Stomach smooth muscle (tissue), 2 donors: ENCODE measurements around the gene PDE4C.

Experiments
- H3K27ac ChIP-seq: one replicate; pipeline ENCODE4 v1.7.0; 2013; ENCODE audit warnings: mild to moderate bottlenecking, low read length, inconsistent platforms
- H3K27me3 ChIP-seq, 2 donors: one replicate each; pipeline ENCODE4 v1.7.0; 2013; ENCODE audit warnings: low read length in 2 of 2; ENCODE audit not compliant: insufficient read depth in 2 of 2, control insufficient read depth in 1 of 2
- H3K36me3 ChIP-seq, 2 donors: one replicate each; pipeline ENCODE4 v1.7.0; 2013; ENCODE audit warnings: low read length in 2 of 2; ENCODE audit not compliant: control insufficient read depth in 2 of 2, insufficient read depth in 2 of 2
- H3K4me1 ChIP-seq: one replicate; pipeline ENCODE4 v1.7.0; 2013; ENCODE audit warnings: low read length; ENCODE audit not compliant: control insufficient read depth, insufficient read depth
- H3K4me3 ChIP-seq, 2 donors: one replicate each; pipeline ENCODE4 v1.7.0; 2013; ENCODE audit warnings: low read length in 2 of 2
- H3K9ac ChIP-seq, 2 donors: one replicate each; pipeline ENCODE4 v1.7.0; 2013; ENCODE audit warnings: low read length in 2 of 2, mild to moderate bottlenecking in 1 of 2
- H3K9me3 ChIP-seq, 2 donors: one replicate each; pipeline ENCODE4 v1.7.0; 2013; ENCODE audit warnings: low read length in 2 of 2; ENCODE audit not compliant: control insufficient read depth in 2 of 2
- donor health status: healthy.
- donor health status: Pancreatic carcinoma.

Gene PDE4C

DNA sequence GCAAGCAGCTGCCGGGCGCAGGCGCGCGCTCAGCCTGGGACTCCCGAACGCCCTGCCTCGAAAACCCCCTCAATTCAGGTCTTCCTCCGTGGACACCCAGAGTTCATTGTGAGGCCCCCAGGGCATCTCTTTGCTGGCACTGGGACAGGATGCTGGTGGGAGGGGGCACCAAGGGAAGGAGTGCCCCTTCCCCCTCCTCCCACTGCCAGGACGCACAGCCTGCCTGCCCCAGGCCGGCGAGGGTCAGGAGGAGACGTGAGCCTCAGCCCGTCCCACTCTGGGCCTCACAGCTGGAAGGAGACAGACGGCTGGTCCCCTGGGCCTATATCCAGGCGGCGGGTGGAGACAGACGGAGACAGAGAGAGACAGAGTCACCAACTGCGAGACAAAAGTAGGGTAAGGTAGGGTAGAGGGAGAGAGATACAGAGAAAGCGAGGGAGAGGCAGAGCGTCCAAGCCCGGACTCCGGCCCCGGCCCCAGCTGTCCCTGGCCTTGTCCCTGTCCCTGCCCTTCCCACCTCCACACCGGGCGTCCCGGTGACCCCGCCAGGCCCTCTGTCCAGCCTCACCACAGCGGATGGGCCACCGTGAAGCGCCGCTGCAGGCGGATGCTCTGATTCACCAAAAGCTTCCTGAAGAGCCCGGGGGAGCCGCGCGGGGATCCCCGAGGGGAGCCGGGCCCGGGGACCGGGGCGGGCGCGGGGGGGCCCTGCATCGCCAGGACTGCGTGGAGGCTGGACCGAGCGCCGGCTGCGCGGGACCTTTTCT is at the start of gene PDE4C:
PDE4C (minus strand) TSS at position 737 of the 767 bp plus-strand sequence; CDS start at position 714, 23 bp downstream.
- H3K4me1 ChIP-seq, result peaks cover 32% of the 10 kb centered on the region
- peak within 1 kb of the TSS; percentile 11 to 79 for H3K4me3 ChIP-seq
- peak within 1 kb of the TSS; percentile 47 to 58 for H3K9ac ChIP-seq
- peak within 1 kb of the TSS; percentile 78 for H3K27ac ChIP-seq
- H3K36me3 ChIP-seq, result no peaks in the 10 kb centered on the region
- H3K27me3 ChIP-seq, result peaks cover 23% of the 10 kb centered on the region in 2 donors
- no peaks in the 10 kb centered on the region for H3K9me3 ChIP-seq

- no peaks in the 10 kb centered on the region for H3K9me3 ChIP-seq
- peaks cover 44% of the 10 kb centered on the region for H3K4me1 ChIP-seq
- no peaks in the 10 kb centered on the region for H3K27me3 ChIP-seq
- peak overlapping the region; percentile 44 to 60 for H3K4me3 ChIP-seq
- H3K36me3 ChIP-seq, result peaks cover 7 to 9% of the 10 kb centered on the region in 2 donors
- peak overlapping the region; percentile 80 for H3K27ac ChIP-seq
- peak overlapping the region; percentile 51 to 63 for H3K9ac ChIP-seq
Measured at GRCh38 chr19:18274781-18275356, 48.6 kb upstream of the PDE4C start.

DNA sequence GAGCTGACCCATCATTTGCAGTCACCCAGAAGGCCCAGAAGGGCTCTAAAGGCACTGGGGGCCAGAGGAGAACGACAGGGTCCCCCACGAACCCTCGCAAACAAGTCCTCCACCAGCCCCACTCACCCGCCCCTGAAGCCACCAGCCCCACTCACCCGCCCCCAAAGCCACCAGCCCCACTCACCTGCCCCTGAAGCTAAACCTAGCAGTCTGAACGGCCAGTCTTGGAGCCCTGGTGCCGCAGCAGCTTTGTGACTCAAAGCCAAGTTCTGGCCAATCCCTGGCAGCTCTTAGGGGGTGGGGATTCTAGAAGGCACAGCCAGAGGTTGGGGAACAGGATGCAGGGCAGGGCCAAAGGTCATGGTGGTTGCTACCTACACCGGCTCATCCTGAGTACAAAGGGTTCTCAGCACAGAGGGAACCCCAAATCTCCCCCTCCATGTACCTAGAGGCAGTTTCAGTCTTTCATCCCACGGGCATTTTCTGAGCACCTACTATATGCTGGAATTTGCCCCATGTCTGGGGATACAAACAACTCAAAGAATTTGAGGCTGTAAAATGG is 48.1 kb upstream of the PDE4C start, which contains the start of gene IQCN:
IQCN (minus strand) TSS at position 234 of the 562 bp plus-strand sequence. CDS start 4,974 bp downstream, outside the sequence.
- Histone ChIP-seq H3K9ac (peak within 1 kb of the TSS; percentile 51 to 63), H3K4me3 (peak within 1 kb of the TSS; percentile 44 to 60), H3K4me1 (peaks cover 43% of the 10 kb centered on the region)

GRCh38 chr19:18273561-18274218 is 47.5 kb upstream of the PDE4C start:
- no peaks in the 10 kb centered on the region for H3K9me3 ChIP-seq
- no peaks in the 10 kb centered on the region for H3K27me3 ChIP-seq
- H3K27ac ChIP-seq, result peak overlapping the region; percentile 80
- H3K9ac ChIP-seq, result no peak overlapping the region
- no peak overlapping the region for H3K4me3 ChIP-seq
- H3K4me1 ChIP-seq, result peaks cover 37% of the 10 kb centered on the region
- H3K36me3 ChIP-seq, result peaks cover 2 to 5% of the 10 kb centered on the region in 2 donors

More for the DNA sequence above, 48.1 kb upstream of the PDE4C start, which contains the start of gene IQCN:
- Histone ChIP-seq H3K27me3 (no peaks in the 10 kb centered on the region), H3K9me3 (no peaks in the 10 kb centered on the region), H3K36me3 (peaks cover 7 to 9% of the 10 kb centered on the region in 2 donors), H3K27ac (peak within 1 kb of the TSS; percentile 80)

GRCh38 chr19:18271433-18271841 is 45.2 kb upstream of the PDE4C start:
- H3K36me3 ChIP-seq, result peaks cover 10 to 11% of the 10 kb centered on the region in 2 donors
- H3K9me3 ChIP-seq, result no peaks in the 10 kb centered on the region
- no peaks in the 10 kb centered on the region for H3K27me3 ChIP-seq
- peaks cover 22% of the 10 kb centered on the region for H3K4me1 ChIP-seq
- H3K4me3 ChIP-seq, result no peak overlapping the region
- H3K27ac ChIP-seq, result no peak overlapping the region
- no peak overlapping the region for H3K9ac ChIP-seq

DNA sequence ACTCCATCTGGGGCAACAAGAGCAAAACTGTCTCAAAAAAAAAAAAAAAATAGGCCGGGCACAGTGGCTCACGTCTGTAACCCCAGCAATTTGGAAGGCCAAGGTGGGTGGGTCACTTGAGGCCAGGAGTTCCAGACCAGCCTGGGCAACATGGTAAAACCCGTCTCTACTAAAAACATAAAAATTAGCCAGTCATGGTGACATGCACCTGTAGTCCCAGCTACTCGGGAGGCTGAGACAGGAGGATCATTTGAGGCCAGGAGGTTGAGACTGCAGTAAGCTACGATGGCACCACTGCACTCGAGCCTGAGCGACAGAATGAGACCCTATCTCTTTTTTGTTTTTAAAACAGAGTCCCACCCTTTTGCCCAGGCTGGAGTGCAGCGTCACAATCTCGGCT is 44.1 kb upstream of the PDE4C start:
- peaks cover 15% of the 10 kb centered on the region for H3K4me1 ChIP-seq
- peaks cover 20% of the 10 kb centered on the region in 2 donors for H3K36me3 ChIP-seq
- no peak overlapping the region for H3K27ac ChIP-seq

DNA sequence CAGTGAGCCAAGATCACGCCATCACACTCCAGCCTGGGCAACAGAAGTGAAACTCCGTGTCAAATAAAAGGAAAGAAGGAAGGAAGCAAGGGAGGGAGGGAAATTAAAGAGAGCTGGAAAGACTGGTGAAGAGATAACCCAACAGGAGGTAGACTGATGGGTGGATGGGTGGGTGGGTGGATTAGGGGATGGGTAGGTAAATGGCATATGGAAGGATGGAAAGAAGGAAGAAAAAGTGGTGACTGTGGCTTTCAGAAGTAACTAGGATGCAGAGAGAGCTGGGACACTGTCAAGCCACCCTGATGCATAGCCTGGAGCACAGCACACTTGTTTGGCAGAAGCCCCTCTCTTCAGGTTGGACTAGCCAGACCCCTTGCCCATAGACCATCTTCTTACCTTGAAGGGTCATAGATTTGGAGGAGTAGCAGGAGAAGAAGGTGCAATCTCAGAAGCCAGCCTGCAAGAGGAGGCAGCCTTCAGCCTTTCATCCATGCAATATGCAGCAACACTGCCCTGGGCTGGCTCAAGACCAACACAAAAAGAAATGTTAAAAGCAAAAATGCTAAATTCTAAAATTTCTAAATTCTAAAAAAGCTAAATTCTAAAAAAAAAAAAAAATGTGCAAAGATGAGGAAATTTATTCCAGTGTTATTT is 43.0 kb upstream of the PDE4C start:
- no peaks in the 10 kb centered on the region for H3K9me3 ChIP-seq
- H3K36me3 ChIP-seq, result peaks cover 25 to 26% of the 10 kb centered on the region in 2 donors
- no peak overlapping the region for H3K9ac ChIP-seq
- no peak overlapping the region for H3K4me3 ChIP-seq
- no peak overlapping the region for H3K27ac ChIP-seq
- H3K4me1 ChIP-seq, result peaks cover 4% of the 10 kb centered on the region
- H3K27me3 ChIP-seq, result no peaks in the 10 kb centered on the region

More for the DNA sequence above, 44.1 kb upstream of the PDE4C start:
- H3K27me3 ChIP-seq, result no peaks in the 10 kb centered on the region
- H3K4me3 ChIP-seq, result no peak overlapping the region
- H3K9me3 ChIP-seq, result no peaks in the 10 kb centered on the region
- no peak overlapping the region for H3K9ac ChIP-seq

DNA sequence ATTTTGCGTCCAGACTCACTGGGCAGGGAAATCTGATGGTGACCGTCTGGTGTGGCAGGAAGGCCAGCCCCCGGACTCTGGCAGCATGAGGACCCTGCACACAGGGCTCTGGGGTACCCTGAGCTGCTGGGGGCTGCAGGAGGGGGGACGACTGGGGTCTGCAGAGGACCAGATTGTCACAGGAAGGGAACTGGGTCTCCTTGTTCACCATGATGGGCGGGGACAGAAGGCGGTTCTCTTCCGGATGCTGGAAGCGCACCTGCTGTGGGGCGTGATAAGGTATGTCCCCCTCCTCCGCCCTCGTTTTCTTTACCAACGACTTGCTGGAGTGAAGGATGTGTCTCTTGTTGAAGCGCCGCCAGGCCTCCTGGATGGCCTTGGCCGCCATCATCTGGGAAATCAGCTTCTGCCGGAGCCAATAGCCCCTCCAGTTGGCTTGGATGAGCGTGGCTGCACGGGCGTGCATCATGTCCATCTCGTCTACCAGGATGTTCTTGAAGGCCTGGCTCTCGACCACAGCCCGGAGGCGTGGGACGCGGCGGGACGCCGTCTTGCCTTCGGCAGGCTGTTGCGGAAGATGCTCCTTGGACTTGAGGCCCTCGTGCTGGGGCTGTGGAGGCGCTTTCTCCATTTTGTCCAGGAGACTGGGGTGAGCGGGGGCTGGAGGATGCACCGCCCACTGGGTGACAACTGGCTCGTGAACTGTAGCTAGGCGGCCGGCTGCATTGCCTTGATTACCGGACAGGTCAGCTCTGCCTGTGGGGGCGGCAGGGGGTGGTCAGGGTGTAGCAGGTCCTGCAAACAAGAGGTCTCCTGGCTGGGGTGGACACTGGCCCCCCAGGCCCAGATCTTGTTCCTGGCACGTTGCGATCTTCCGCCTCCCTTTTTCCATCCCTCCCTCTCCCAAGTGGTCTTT is 40.8 kb upstream of the PDE4C start:
- H3K36me3 ChIP-seq, result peaks cover 25 to 26% of the 10 kb centered on the region in 2 donors
- no peak overlapping the region for H3K27ac ChIP-seq
- no peaks in the 10 kb centered on the region for H3K9me3 ChIP-seq
- no peak overlapping the region for H3K4me3 ChIP-seq
- no peaks in the 10 kb centered on the region for H3K4me1 ChIP-seq
- H3K9ac ChIP-seq, result no peak overlapping the region
- H3K27me3 ChIP-seq, result no peaks in the 10 kb centered on the region

DNA sequence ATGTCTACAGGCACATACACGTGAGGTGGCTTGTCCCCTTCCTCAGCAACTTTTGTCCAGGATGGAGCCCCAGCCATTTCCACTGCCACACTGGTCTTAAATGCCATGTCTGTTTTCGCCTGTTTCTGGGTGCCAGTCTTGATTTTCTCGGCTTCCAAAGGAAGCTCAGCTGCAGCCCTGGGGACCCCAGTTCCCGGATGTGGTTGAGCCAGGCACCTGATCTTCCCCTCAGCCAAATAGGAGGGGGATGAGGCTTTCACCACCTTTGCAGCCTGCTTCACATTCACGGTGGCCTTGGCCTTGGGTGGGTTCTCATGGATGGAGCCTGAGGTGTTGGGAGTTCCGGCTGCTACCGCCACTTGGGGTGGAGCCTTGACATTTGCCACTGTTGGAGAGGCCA is 39.3 kb upstream of the PDE4C start:
- H3K4me3 ChIP-seq, result no peak overlapping the region
- no peak overlapping the region for H3K27ac ChIP-seq
- H3K9ac ChIP-seq, result no peak overlapping the region
- H3K9me3 ChIP-seq, result no peaks in the 10 kb centered on the region
- no peaks in the 10 kb centered on the region for H3K27me3 ChIP-seq
- no peaks in the 10 kb centered on the region for H3K4me1 ChIP-seq
- H3K36me3 ChIP-seq, result peaks cover 25 to 26% of the 10 kb centered on the region in 2 donors
